OCI-LY1 (cell line): ENCODE data around the gene DCAF4.
"Not testable (repeated sequence)": the region's sequence is repeated elsewhere in the genome, so short reads cannot be mapped to it uniquely, and the experiment has no call there.

Source experiments
- H2AFZ ChIP-seq: fragments of 200-600 bp; sonication (generic), shearing (Covaris generic); 2 replicates; pipeline ENCODE4 v1.6.0; 2014; ENCODE audit warnings: antibody characterized with exemption, mild to moderate bottlenecking, low read length
- H3F3A ChIP-seq: fragments of 200-600 bp; sonication (generic), shearing (Covaris generic); 2 replicates; pipeline ENCODE4 v1.6.0; 2014; ENCODE audit warnings: mild to moderate bottlenecking, antibody characterized with exemption, low read length, moderate library complexity; ENCODE audit not compliant: insufficient read depth
- H3K27ac ChIP-seq: fragments of 200-600 bp; sonication (generic); 2 replicates; pipeline ENCODE4 v1.5.1; 2014; ENCODE audit warnings: low read length, mixed run types, mild to moderate bottlenecking, low read depth; ENCODE audit not compliant: poor library complexity, severe bottlenecking
- H3K27me3 ChIP-seq: fragments of 200-600 bp; sonication (generic); 2 replicates; pipeline ENCODE4 v1.6.0; 2014; ENCODE audit warnings: antibody characterized with exemption, mild to moderate bottlenecking, low read length, moderate library complexity; ENCODE audit not compliant: insufficient read depth
- H3K36me3 ChIP-seq: fragments of 200-600 bp; sonication (generic); 2 replicates; pipeline ENCODE4 v1.6.1; 2014; ENCODE audit warnings: mild to moderate bottlenecking, antibody characterized with exemption, low read length, moderate library complexity, mixed read lengths; ENCODE audit not compliant: insufficient read depth
- H3K4me1 ChIP-seq: fragments of 200-600 bp; sonication (generic); 2 replicates; pipeline ENCODE4 v1.5.1; 2014; ENCODE audit warnings: mild to moderate bottlenecking, low read length, moderate library complexity; ENCODE audit not compliant: insufficient read depth, severe bottlenecking
- H3K4me2 ChIP-seq: fragments of 200-600 bp; sonication (generic), shearing (Covaris generic); 2 replicates; pipeline ENCODE4 v1.6.1; 2014; ENCODE audit warnings: low read length
- H3K4me3 ChIP-seq: fragments of 200-600 bp; sonication (generic); 2 replicates; pipeline ENCODE4 v1.5.1; 2014; ENCODE audit warnings: low read length, low read depth, mild to moderate bottlenecking, mixed read lengths; ENCODE audit not compliant: poor library complexity, severe bottlenecking
- H3K79me2 ChIP-seq: fragments of 200-600 bp; shearing (Covaris generic); 2 replicates; pipeline ENCODE4 v1.6.1; 2016; ENCODE audit warnings: mixed run types, low read length, mixed read lengths; ENCODE audit not compliant: insufficient read depth
- H3K9ac ChIP-seq: fragments of 200-600 bp; sonication (generic), shearing (Covaris generic); 2 replicates; pipeline ENCODE4 v1.6.1; 2014; ENCODE audit warnings: mild to moderate bottlenecking, low read length, mixed read lengths
- H3K9me2 ChIP-seq: fragments of 200-600 bp; sonication (generic), shearing (Covaris generic); 2 replicates; pipeline ENCODE4 v1.6.1; 2014; ENCODE audit warnings: low read depth, mild to moderate bottlenecking, low read length, mixed read lengths
- H3K9me3 ChIP-seq: fragments of 200-600 bp; shearing (Covaris generic); 2 replicates; pipeline ENCODE4 v1.6.1; 2014; ENCODE audit warnings: low read length, mixed read lengths
- H4K20me1 ChIP-seq: fragments of 200-600 bp; sonication (generic), shearing (Covaris generic); 2 replicates; pipeline ENCODE4 v1.6.0; 2016; ENCODE audit warnings: mild to moderate bottlenecking, low read length; ENCODE audit not compliant: insufficient read depth
- CTCF ChIP-seq: fragments of 200-600 bp; sonication (generic), shearing (Covaris generic); IDR thresholded peaks from 2 replicates; pipeline ENCODE4 v1.5.1; 2017; ENCODE audit warnings: mild to moderate bottlenecking, antibody characterized with exemption, low read length, moderate library complexity, mixed read lengths
- EZH2 ChIP-seq: fragments of 200-600 bp; sonication (generic), shearing (Covaris generic); IDR thresholded peaks from 2 replicates; pipeline ENCODE4 v1.8.0; 2017; ENCODE audit warnings: borderline replicate concordance, mixed run types, mild to moderate bottlenecking, antibody characterized with exemption, low read length, moderate library complexity, mixed read lengths

Gene DCAF4

GRCh38 chr14:72947366-72948160, 21.3 kb downstream of the DCAF4 start:
- H3K79me2 ChIP-seq: no peaks in the 10 kb centered on the region
- H3K4me1 ChIP-seq: no peaks in the 10 kb centered on the region
- TF ChIP-seq EZH2 (no peak), CTCF (no peak)
- no peaks in the 10 kb centered on the region for H3F3A ChIP-seq
- no peaks in the 10 kb centered on the region for H3K9me3 ChIP-seq
- no peak overlapping the region for H3K4me3 ChIP-seq
- no peak overlapping the region for H3K27ac ChIP-seq
- no peak overlapping the region for H2AFZ ChIP-seq
- no peaks in the 10 kb centered on the region for H3K9me2 ChIP-seq
- no peak overlapping the region for H3K9ac ChIP-seq
- H3K27me3 ChIP-seq: no peaks in the 10 kb centered on the region
- no peaks in the 10 kb centered on the region for H4K20me1 ChIP-seq
- H3K36me3 ChIP-seq: peaks cover 49% of the 10 kb centered on the region
- no peak overlapping the region for H3K4me2 ChIP-seq

GRCh38 chr14:72948481-72949138, 22.3 kb downstream of the DCAF4 start:
- Histone ChIP-seq H3K36me3 (peaks cover 38% of the 10 kb centered on the region), H3K9ac (no peak overlapping the region), H3K4me2 (no peak overlapping the region), H3K4me3 (no peak overlapping the region), H3K79me2 (no peaks in the 10 kb centered on the region), H3K27ac (no peak overlapping the region), H3F3A (no peaks in the 10 kb centered on the region), H3K4me1 (no peaks in the 10 kb centered on the region), H2AFZ (no peak overlapping the region), H3K9me2 (no peaks in the 10 kb centered on the region), H3K9me3 (no peaks in the 10 kb centered on the region), H3K27me3 (no peaks in the 10 kb centered on the region), H4K20me1 (no peaks in the 10 kb centered on the region)
- TF ChIP-seq CTCF (peak; percentile 92), EZH2 (no peak)

- TF ChIP-seq CTCF (no peak), EZH2 (no peak)
- Histone ChIP-seq H3K27me3 (no peaks in the 10 kb centered on the region), H3K4me1 (no peaks in the 10 kb centered on the region), H3K9ac (no peak overlapping the region), H3K36me3 (peaks cover 30% of the 10 kb centered on the region; the same call in 1 of the 2 replicates), H4K20me1 (no peaks in the 10 kb centered on the region), H3F3A (no peaks in the 10 kb centered on the region), H3K4me2 (no peak overlapping the region), H3K9me3 (no peaks in the 10 kb centered on the region), H3K79me2 (no peaks in the 10 kb centered on the region), H3K27ac (no peak overlapping the region), H3K9me2 (no peaks in the 10 kb centered on the region), H2AFZ (no peak overlapping the region), H3K4me3 (no peak overlapping the region)
These were observed 25.9 kb downstream of the DCAF4 start for GRCh38 chr14:72952171-72952570.

GRCh38 chr14:72956741-72957140, 30.5 kb downstream of the DCAF4 start:
- not testable (repeated sequence) for H2AFZ ChIP-seq, H3K9ac ChIP-seq, H3K4me3 ChIP-seq, H3K27ac ChIP-seq, H3F3A ChIP-seq, H3K79me2 ChIP-seq, H3K4me2 ChIP-seq, H3K4me1 ChIP-seq, H4K20me1 ChIP-seq, H3K9me3 ChIP-seq, H3K27me3 ChIP-seq, H3K9me2 ChIP-seq
- peaks cover 59% of the 10 kb centered on the region for H3K36me3 ChIP-seq
